ENCODE data around the gene C22orf39.

C22orf39 gene

DNA sequence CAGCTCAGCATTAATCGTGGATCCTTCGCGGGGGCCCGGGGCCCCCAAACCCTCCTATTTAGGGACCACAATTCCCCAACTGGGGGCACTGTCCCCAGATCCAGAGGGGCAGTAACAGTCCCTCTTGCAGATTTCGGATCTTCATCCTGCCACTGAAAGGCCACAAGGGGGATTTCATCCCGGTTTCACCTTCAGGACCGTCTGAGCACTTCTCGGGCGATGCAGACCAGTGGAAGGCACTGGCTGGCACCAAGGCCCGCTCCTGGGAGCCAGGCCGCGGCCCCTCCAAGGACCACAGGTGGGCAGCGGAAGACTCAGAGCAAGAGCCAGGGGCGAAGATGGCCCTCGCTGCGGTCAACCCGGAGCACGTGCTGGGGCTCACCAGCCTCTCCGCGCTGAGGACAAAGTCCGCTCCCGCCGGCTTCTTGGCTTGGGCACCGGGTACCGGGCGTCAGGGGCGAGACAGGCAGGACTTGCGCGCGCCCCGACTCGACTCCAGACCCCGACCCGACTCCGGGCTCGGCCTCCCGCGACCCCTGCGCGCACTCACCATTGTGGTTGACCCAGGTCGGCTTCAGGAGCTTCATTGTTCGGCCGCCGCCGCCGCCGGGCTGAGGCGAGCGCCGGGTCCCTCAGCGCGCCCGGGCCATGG lies 16.5 kb downstream of the C22orf39 start:
- peak overlapping the region; percentile 97 for H3K4me3 ChIP-seq (ENCODE audit: low read depth, low read length)
- DNase-seq (ENCODE audit: low read depth) = no peak
- TF ChIP-seq, protein P1, sequence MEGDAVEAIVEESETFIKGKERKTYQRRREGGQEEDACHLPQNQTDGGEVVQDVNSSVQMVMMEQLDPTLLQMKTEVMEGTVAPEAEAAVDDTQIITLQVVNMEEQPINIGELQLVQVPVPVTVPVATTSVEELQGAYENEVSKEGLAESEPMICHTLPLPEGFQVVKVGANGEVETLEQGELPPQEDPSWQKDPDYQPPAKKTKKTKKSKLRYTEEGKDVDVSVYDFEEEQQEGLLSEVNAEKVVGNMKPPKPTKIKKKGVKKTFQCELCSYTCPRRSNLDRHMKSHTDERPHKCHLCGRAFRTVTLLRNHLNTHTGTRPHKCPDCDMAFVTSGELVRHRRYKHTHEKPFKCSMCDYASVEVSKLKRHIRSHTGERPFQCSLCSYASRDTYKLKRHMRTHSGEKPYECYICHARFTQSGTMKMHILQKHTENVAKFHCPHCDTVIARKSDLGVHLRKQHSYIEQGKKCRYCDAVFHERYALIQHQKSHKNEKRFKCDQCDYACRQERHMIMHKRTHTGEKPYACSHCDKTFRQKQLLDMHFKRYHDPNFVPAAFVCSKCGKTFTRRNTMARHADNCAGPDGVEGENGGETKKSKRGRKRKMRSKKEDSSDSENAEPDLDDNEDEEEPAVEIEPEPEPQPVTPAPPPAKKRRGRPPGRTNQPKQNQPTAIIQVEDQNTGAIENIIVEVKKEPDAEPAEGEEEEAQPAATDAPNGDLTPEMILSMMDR (IDR thresholded peaks at IDR 0.05; ENCODE audit: control insufficient read depth, extremely low read depth, insufficient read depth) = no peak

DNA sequence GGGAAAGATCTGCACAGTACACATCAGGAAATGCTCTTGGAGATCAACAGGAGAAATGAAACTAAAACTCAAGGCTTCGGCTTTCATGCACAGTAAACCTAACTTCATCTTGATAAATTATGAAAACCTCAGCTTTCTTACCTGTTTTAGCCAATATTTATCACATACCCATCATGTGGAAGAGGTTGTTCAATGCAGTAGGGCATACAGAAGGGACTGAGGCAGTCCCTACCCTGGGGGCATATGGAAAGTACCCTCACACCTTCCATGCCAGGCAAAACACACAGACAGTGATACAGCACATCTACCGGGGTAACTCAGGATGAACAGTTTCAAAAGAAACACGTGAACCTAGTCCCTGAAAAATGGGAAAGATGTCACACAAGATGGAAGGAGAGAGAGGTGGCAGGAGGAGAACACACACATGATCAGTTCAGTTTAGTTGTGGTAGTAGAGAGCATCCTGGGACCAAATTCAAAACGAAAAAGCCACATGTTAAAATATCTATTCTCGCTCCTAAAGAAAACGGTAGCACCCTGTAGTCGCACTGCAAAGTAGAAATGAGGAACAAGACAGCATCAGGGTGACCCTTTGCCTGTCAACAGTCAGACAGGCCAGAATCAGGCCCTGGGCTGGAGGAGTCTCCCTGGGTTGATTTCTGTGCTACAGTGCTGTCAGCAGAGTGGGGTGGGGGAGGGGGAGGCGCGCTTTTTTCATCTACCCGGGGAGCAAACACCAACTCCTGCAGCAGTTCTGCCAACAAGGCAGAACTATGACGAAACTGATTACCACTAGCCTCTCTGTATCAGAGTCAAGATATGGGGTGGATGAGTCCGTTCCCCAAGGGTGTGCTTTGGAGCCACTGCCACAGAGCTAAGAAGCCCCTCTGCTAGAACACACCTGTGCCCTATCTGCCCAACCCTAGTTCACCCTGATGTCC lies 17.3 kb downstream of the C22orf39 start:
- H3K4me3 ChIP-seq (ENCODE audit: low read depth, low read length) = peak overlapping the region; percentile 97
- TF ChIP-seq, protein P1 (IDR thresholded peaks at IDR 0.05; ENCODE audit: control insufficient read depth, extremely low read depth, insufficient read depth) = no peak
- no peak for DNase-seq (ENCODE audit: low read depth)

DNA sequence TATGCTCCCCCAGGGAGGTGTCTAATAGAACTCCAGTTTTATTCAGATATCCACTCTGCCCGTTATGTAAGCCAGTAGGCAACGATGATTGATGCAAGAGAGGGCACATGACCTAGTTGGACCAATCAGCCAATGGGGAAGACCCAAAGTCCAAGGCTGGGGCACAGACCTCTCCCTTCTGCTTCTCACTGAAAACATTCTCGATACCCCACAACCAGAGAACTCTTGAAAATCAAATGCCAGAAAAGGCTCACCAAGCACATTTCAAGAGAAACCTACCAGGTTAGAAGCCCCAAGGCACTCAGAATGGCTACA lies 23.4 kb downstream of the C22orf39 start:
- DNase-seq (ENCODE audit: low read depth) = no peak
- no peak overlapping the region for H3K4me3 ChIP-seq (ENCODE audit: low read depth, low read length)
- TF ChIP-seq, protein P1 (IDR thresholded peaks at IDR 0.05; ENCODE audit: control insufficient read depth, extremely low read depth, insufficient read depth) = no peak

DNA sequence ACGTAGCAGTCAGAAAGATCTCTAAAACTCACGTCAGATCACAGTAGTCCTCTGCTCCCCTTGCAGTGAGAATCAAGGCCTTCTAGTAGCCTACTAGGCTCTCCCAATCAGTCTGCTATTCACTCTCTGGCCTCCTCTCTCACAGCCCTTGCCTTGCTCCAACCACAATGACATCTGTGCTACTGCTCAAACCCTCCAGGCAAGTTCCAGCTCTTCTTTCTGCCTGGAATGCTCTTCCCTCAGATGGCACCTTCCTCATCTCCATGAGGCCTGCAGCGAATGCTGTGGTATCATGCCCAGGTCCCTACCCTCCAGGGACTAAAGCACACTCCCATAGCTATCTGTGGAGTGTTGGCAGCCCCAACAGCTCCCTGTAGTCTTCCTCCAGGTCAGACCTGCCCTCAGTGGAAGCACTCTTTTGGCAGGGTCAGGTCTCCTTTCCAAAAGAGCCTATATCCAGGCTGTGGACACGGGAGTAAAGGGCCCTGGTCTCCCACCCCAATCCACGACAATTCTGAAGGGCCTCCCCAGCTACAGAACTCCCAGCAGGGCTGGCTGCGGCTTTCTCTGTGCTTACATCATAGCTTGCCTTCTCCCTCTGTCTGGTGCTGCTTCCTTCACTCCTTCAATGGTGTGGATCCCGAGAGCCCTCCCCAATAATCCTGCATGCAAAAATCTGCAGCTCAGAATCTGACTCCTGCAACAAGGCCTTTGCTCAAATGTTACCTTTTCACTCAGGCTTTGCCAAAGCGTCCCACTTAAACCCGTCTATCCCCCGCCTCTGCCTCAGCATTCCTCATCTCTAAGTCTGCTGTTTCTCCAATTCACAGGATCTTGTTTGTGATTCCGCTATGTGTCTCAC lies 24.8 kb downstream of the C22orf39 start:
- TF ChIP-seq, protein P1 (IDR thresholded peaks at IDR 0.05; ENCODE audit: control insufficient read depth, extremely low read depth, insufficient read depth) = no peak
- DNase-seq (ENCODE audit: low read depth) = no peak
- no peak overlapping the region for H3K4me3 ChIP-seq (ENCODE audit: low read depth, low read length)

DNA sequence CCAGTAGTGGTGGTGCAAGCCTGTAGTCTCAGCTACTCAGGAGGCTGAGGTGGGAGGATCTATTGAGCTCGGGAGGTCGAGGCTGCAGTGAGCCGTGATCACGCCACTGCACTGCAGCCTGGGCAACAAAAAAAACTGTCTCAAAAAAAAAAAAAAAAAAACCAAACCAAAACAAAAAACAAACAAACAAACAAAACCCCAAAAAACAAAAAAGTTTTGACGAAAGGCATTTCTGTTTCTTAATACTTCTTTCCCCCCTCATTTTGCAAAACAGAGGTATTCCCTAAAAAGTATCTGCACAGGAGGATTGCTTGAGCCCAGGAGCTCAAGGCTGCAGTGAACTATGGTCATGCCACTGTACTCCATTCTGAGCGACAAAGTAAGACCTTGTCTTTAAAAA lies 27.2 kb downstream of the C22orf39 start:
- TF ChIP-seq, protein P1 (IDR thresholded peaks at IDR 0.05; ENCODE audit: control insufficient read depth, extremely low read depth, insufficient read depth) = no peak
- DNase-seq (ENCODE audit: low read depth) = no peak
- no peak overlapping the region for H3K4me3 ChIP-seq (ENCODE audit: low read depth, low read length)

DNA sequence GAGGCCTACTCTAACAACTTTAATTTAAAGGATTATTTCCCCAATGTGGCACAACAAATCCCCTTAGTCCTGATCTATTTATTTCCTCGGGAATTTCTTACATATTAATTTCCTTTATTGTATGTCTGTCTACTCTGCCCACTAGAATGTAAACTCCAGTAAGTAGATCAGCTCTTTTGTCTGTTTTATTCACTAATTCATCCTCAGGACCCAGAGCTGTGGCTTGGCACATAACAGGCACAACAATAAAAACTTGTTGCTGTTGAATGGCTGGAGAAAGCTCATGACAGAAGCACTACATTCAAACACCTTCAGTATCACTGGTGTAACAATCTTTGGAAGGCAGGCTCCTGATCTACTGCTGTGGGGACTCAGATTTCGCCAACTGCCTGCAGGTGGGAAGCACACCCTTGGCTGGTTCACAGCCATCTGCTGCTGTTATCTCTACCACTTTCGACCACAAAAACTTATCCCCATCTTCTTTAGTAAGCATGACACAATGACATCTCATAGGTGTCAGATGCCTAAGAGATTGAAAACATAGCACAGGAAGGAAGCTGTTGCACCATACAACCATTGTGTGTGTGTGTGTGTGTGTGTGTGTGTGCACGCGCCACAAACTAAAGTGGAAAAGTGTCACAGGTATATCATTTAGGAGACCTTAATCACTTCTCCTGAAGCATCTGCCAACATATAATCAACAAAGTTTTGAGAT lies 27.9 kb downstream of the C22orf39 start:
- H3K4me3 ChIP-seq (ENCODE audit: low read depth, low read length) = no peak overlapping the region
- TF ChIP-seq, protein P1 (IDR thresholded peaks at IDR 0.05; ENCODE audit: control insufficient read depth, extremely low read depth, insufficient read depth) = no peak
- DNase-seq (ENCODE audit: low read depth) = no peak
